Suprapubic skin (tissue), 4 donors: ENCODE results near the gene PDGFRB. TPM values are rescaled to one million over a fixed set of nuclear protein-coding genes. Genes with fewer than 3 reads are reported as not detected.
A peak's percentile ranks its signal among the peaks of the same experiment; 100 is the strongest.
"Not testable (repeated sequence)": the region's sequence is repeated elsewhere in the genome, so short reads cannot be mapped to it uniquely, and the experiment has no call there.

ENCODE experiments used
- DNase-seq, 2 donors: peaks; one replicate each; pipeline ENCODE4 v3.0.0-alpha.2; 2019; ENCODE audit warnings: low spot score in 2 of 2
- H3K27ac ChIP-seq: fragments of 200-600 bp; sonication (generic); one replicate; pipeline ENCODE4 v1.5.1; 2019
- H3K27me3 ChIP-seq: fragments of 200-600 bp; sonication (generic); one replicate; pipeline ENCODE4 v1.5.1; 2019
- H3K36me3 ChIP-seq: fragments of 200-600 bp; sonication (generic); one replicate; pipeline ENCODE4 v1.5.1; 2019
- H3K4me1 ChIP-seq: fragments of 200-600 bp; sonication (generic); one replicate; pipeline ENCODE4 v1.5.1; 2019
- H3K4me3 ChIP-seq: fragments of 200-600 bp; sonication (generic); one replicate; pipeline ENCODE4 v1.5.1; 2019; ENCODE audit warnings: mild to moderate bottlenecking
- H3K9me3 ChIP-seq: fragments of 200-600 bp; sonication (generic); one replicate; pipeline ENCODE4 v1.5.1; 2019
- EP300 ChIP-seq: sonication (generic); formaldehyde crosslinking; IDR thresholded peaks from one replicate; pipeline ENCODE4 v1.6.1; 2017; ENCODE audit warnings: antibody characterized with exemption
- POLR2A ChIP-seq, 2 donors: fragments of 450-650 bp; IDR thresholded peaks; one replicate each; pipeline ENCODE4 v1.6.1; 2017; ENCODE audit warnings: antibody characterized with exemption in 2 of 2, mild to moderate bottlenecking in 2 of 2, moderate library complexity in 2 of 2
- POLR2AphosphoS5 ChIP-seq, 3 donors: sonication (generic); formaldehyde crosslinking; IDR thresholded peaks; one replicate each; pipeline ENCODE4 v1.6.1; 2017; ENCODE audit warnings: antibody characterized with exemption in 3 of 3
- WGBS: methylation state at CpG from one replicate; pipeline ENCODE4 v1.1.5; 2018; 5-methylcytosine and 5-hydroxymethylcytosine counted together
- total RNA-seq, 4 donors: library from RNA; depleted of rRNA; stranded (reverse); fragments of >200 nt; gene quantifications; one replicate each; pipeline ENCODE4 v1.1.0, GENCODE V29; 2016
- TF ChIP-seq, protein P1 (sequence below), 2 donors: fragments of 200-600 bp in 1 of 2; fragments of 450-650 bp in 1 of 2; sonication (generic) in 1 of 2; IDR thresholded peaks; one replicate each; pipeline ENCODE4 v1.5.1; 2016 to 2019; ENCODE audit warnings: antibody characterized with exemption in 2 of 2, mild to moderate bottlenecking in 1 of 2, moderate library complexity in 1 of 2

PDGFRB gene
- total RNA-seq, 4 donors from 2014 or later = 23.8 to 51.4 (median 43.9) TPM

DNA sequence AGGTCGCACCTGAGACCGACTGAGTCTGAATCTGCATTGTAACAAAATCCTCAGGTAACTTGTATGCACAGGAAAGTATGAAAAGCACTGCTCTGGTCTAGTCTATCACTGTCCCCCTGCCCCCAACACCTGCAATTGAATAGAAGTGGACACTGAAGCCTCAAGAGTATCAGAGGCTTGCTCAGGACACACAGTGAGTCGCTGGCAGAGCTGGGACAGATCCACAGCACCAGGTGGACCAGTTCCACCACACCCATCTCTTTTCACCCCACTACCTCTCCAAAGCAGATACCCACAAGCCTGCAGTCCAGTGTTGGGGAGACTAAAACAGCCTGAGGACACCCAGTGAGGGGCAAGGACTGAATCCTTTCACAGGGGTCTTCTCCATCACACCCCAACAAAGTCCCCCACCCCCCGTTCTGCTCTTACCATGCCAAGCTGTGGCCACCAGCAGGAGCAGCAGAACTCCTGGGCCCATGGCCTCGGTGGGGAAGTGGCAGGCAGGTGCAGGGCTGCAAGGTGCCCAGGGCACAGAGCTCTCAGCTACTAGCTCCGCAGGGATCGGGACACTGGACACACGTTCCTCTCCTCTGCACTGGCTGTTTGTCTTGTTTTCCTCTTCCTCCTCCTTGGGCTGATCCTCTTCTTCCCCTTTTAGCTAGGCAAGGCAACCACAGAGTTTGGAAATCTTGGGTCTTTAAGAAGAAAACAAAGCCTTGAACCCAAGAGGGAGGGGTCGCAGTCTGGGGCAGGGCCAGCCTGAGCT, 69.5 kb downstream of the PDGFRB start, which contains the start of gene CSF1R:
Gene CSF1R (minus strand): TSS at position 605 of the 766 bp plus-strand sequence. CDS start 127 bp downstream, at position 478.
- H3K27ac ChIP-seq = peak within 1 kb of the TSS; percentile 26
- H3K36me3 ChIP-seq = no peaks in the 10 kb centered on the region
- 88% methylated on average over 8 of the region's 9 CpGs for WGBS
- peak within 1 kb of the TSS; percentile 34 for H3K4me3 ChIP-seq
- no peaks in the 10 kb centered on the region for H3K9me3 ChIP-seq
- peaks cover 3% of the 10 kb centered on the region for H3K27me3 ChIP-seq
- no peaks in the 10 kb centered on the region for H3K4me1 ChIP-seq
- TF ChIP-seq POLR2AphosphoS5 (IDR thresholded peaks at IDR 0.05) = no peak
- TF ChIP-seq POLR2A (IDR thresholded peaks at IDR 0.05) = no peak
- TF ChIP-seq, protein P1, sequence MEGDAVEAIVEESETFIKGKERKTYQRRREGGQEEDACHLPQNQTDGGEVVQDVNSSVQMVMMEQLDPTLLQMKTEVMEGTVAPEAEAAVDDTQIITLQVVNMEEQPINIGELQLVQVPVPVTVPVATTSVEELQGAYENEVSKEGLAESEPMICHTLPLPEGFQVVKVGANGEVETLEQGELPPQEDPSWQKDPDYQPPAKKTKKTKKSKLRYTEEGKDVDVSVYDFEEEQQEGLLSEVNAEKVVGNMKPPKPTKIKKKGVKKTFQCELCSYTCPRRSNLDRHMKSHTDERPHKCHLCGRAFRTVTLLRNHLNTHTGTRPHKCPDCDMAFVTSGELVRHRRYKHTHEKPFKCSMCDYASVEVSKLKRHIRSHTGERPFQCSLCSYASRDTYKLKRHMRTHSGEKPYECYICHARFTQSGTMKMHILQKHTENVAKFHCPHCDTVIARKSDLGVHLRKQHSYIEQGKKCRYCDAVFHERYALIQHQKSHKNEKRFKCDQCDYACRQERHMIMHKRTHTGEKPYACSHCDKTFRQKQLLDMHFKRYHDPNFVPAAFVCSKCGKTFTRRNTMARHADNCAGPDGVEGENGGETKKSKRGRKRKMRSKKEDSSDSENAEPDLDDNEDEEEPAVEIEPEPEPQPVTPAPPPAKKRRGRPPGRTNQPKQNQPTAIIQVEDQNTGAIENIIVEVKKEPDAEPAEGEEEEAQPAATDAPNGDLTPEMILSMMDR (IDR thresholded peaks at IDR 0.05) = no peak
- no peak for TF ChIP-seq EP300
- DNase-seq = peak in 1 of 2 donors; percentile 56

GRCh38 chr5:150085191-150085912, 70.3 kb downstream of the PDGFRB start:
- no peaks in the 10 kb centered on the region for H3K4me1 ChIP-seq
- H3K36me3 ChIP-seq = no peaks in the 10 kb centered on the region
- TF ChIP-seq POLR2A (IDR thresholded peaks at IDR 0.05) (no peak), POLR2AphosphoS5 (IDR thresholded peaks at IDR 0.05) (no peak), EP300 (no peak)
- TF ChIP-seq, protein P1 (IDR thresholded peaks at IDR 0.05) = no peak
- H3K27me3 ChIP-seq = peaks cover 3% of the 10 kb centered on the region
- H3K27ac ChIP-seq = no peak overlapping the region
- DNase-seq = peak in 1 of 2 donors; percentile 44
- peak overlapping the region; percentile 34 for H3K4me3 ChIP-seq
- H3K9me3 ChIP-seq = no peaks in the 10 kb centered on the region
- 76% methylated on average over 5 of the region's 7 CpGs for WGBS

DNA sequence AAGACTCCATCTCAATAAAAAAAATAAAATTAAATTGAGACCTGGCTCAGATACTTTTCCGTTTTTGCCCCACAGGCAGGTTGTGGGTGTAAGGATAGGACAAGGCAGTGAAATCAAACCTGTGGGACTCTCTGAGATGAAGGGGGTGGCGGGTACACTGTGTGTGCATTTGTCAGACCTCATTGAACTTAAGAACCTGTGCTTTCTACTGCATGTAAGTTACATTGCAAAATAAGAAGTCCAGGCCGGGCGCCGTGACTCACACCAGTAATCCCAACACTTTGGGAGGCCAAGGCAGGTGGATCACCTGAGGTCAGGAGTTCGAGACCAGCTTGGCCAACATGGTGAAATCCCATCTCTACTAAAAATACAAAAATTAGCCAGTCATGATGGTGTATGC, 70.9 kb downstream of the PDGFRB start:
- H3K27me3 ChIP-seq, H3K36me3 ChIP-seq, H3K4me1 ChIP-seq, H3K9me3 ChIP-seq, H3K27ac ChIP-seq: not testable (repeated sequence)
- WGBS = 83% methylated on average over 6 of the region's 6 CpGs
- DNase-seq = peak in 1 of 2 donors; percentile 50
- H3K4me3 ChIP-seq = peak overlapping the region; percentile 34

DNA sequence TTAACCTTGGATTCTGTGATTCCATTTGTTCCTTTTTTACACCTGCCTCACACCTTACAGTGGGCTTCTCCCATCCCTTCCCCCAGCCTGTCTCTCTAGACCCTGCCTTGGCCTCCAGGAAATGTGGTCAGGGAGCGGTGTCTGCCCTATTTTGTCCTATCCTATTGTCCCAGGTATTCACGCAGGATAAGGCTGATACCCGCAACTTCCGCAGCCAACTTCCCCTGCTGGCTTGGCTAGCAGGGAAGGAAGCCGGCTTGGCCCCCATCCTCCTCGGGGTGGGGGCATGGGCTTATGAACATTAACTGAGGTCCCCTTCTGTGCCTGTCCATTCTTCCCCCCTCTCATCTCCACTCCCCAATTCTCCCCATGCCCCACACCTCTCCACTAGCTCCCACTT, 72.8 kb downstream of the PDGFRB start:
- no peak for TF ChIP-seq EP300
- Histone ChIP-seq H3K27me3 (peaks cover 3% of the 10 kb centered on the region), H3K4me1 (no peaks in the 10 kb centered on the region), H3K4me3 (peak overlapping the region; percentile 18), H3K9me3 (no peaks in the 10 kb centered on the region), H3K27ac (no peak overlapping the region), H3K36me3 (no peaks in the 10 kb centered on the region)
- peak in 1 of 2 donors; percentile 75 for DNase-seq
- 71% methylated on average over 6 of the region's 6 CpGs for WGBS

- H3K27ac ChIP-seq = no peak overlapping the region
These were observed 73.3 kb downstream of the PDGFRB start for GRCh38 chr5:150082374-150082773.

More at GRCh38 chr5:150082374-150082773, 73.3 kb downstream of the PDGFRB start:
- TF ChIP-seq EP300 (no peak), POLR2A (IDR thresholded peaks at IDR 0.05) (no peak), POLR2AphosphoS5 (IDR thresholded peaks at IDR 0.05) (no peak)
- TF ChIP-seq, protein P1 (IDR thresholded peaks at IDR 0.05) = no peak
- H3K4me1 ChIP-seq = no peaks in the 10 kb centered on the region
- peak in 1 of 2 donors; percentile 41 for DNase-seq
- 31% methylated on average over 3 of the region's 3 CpGs for WGBS
- no peak overlapping the region for H3K4me3 ChIP-seq
- H3K27me3 ChIP-seq = peaks cover 3% of the 10 kb centered on the region
- H3K9me3 ChIP-seq = no peaks in the 10 kb centered on the region
- H3K36me3 ChIP-seq = no peaks in the 10 kb centered on the region
